H9 (cell line): ENCODE results near the gene ABCF1. TPM values are rescaled to one million over a fixed set of nuclear protein-coding genes. Genes with fewer than 3 reads are reported as not detected.
A peak's percentile ranks its signal among the peaks of the same experiment; 100 is the strongest.

ENCODE experiments used
- DNase-seq: peaks from one replicate; pipeline ENCODE4 v3.0.0-alpha.2; 2017
- H2AFZ ChIP-seq: one replicate; pipeline ENCODE4 v1.6.1; 2013; ENCODE audit warnings: mild to moderate bottlenecking, low read length, control low read depth, moderate library complexity
- H2AK5ac ChIP-seq: 2 replicates; pipeline ENCODE4 v1.6.1; 2013; ENCODE audit warnings: low read length, control low read depth, mixed read lengths; ENCODE audit not compliant: insufficient read length
- H2BK120ac ChIP-seq: one replicate; pipeline ENCODE4 v1.6.1; 2013; ENCODE audit warnings: low read depth, mild to moderate bottlenecking, low read length, control low read depth, inconsistent platforms; ENCODE audit not compliant: poor library complexity, severe bottlenecking
- H2BK12ac ChIP-seq: 2 replicates; pipeline ENCODE4 v1.6.1; 2013; ENCODE audit warnings: low read length, control low read depth, mixed read lengths, low read depth; ENCODE audit not compliant: insufficient read length
- H2BK15ac ChIP-seq: 2 replicates; pipeline ENCODE4 v1.6.1; 2013; ENCODE audit warnings: low read depth, low read length, control low read depth
- H2BK20ac ChIP-seq: one replicate; pipeline ENCODE4 v1.6.1; 2013; ENCODE audit warnings: low read depth, mild to moderate bottlenecking, low read length, control low read depth, inconsistent platforms; ENCODE audit not compliant: poor library complexity, severe bottlenecking
- H2BK5ac ChIP-seq: 2 replicates; pipeline ENCODE4 v1.6.1; 2013; ENCODE audit warnings: low read length, control low read depth, mixed read lengths; ENCODE audit not compliant: insufficient read length
- H3K14ac ChIP-seq: 2 replicates; pipeline ENCODE4 v1.6.1; 2013; ENCODE audit warnings: low read length, control low read depth; ENCODE audit not compliant: insufficient read depth
- H3K18ac ChIP-seq: 2 replicates; pipeline ENCODE4 v1.6.1; 2013; ENCODE audit warnings: low read depth, mild to moderate bottlenecking, mixed read lengths, low read length, control low read depth; ENCODE audit not compliant: insufficient read length
- H3K23ac ChIP-seq: 2 replicates; pipeline ENCODE4 v1.6.1; 2013; ENCODE audit warnings: low read length, control low read depth, mixed read lengths, low read depth; ENCODE audit not compliant: insufficient read length
- H3K23me2 ChIP-seq: 2 replicates; pipeline ENCODE4 v1.6.1; 2013; ENCODE audit warnings: low read depth, mild to moderate bottlenecking, mixed read lengths, low read length, control low read depth; ENCODE audit not compliant: insufficient read length, poor library complexity, severe bottlenecking
- H3K27ac ChIP-seq: 2 replicates; pipeline ENCODE4 v1.5.1; 2013; ENCODE audit warnings: low read length, control low read depth, mixed read lengths, low read depth; ENCODE audit not compliant: insufficient read length
- H3K27me3 ChIP-seq: 2 replicates; pipeline ENCODE4 v1.6.1; 2013; ENCODE audit warnings: low read length, control low read depth, inconsistent platforms; ENCODE audit not compliant: insufficient read depth
- H3K4ac ChIP-seq: 2 replicates; pipeline ENCODE4 v1.6.1; 2013; ENCODE audit warnings: low read depth, mild to moderate bottlenecking, control low read depth, inconsistent platforms, low read length, moderate library complexity
- H3K4me1 ChIP-seq: 2 replicates; pipeline ENCODE4 v1.6.1; 2013; ENCODE audit warnings: low read length, control low read depth, inconsistent platforms; ENCODE audit not compliant: insufficient read depth
- H3K4me2 ChIP-seq: 2 replicates; pipeline ENCODE4 v1.6.1; 2013; ENCODE audit warnings: low read length, control low read depth, mixed read lengths; ENCODE audit not compliant: insufficient read length, insufficient read depth
- H3K56ac ChIP-seq: 2 replicates; pipeline ENCODE4 v1.6.1; 2013; ENCODE audit warnings: low read depth, mild to moderate bottlenecking, mixed read lengths, low read length, control low read depth; ENCODE audit not compliant: insufficient read length
- H3K79me1 ChIP-seq: 2 replicates; pipeline ENCODE4 v1.6.1; 2013; ENCODE audit warnings: low read depth, mild to moderate bottlenecking, moderate library complexity, low read length, control low read depth, inconsistent platforms; ENCODE audit not compliant: insufficient read depth, poor library complexity, severe bottlenecking
- H3K79me2 ChIP-seq: 2 replicates; pipeline ENCODE4 v1.6.1; 2013; ENCODE audit warnings: low read length, control low read depth, inconsistent platforms; ENCODE audit not compliant: insufficient read depth
- H3K9ac ChIP-seq: 2 replicates; pipeline ENCODE4 v1.6.1; 2013; ENCODE audit warnings: low read length, control low read depth, mixed read lengths; ENCODE audit not compliant: insufficient read length; ENCODE audit errors: extremely low read depth
- H3K9me3 ChIP-seq: one replicate; pipeline ENCODE4 v1.6.1; 2013; ENCODE audit warnings: low read depth, low read length, inconsistent platforms; ENCODE audit not compliant: control insufficient read depth
- H3T11ph ChIP-seq: one replicate; pipeline ENCODE4 v1.6.1; 2013; ENCODE audit warnings: mild to moderate bottlenecking, low read length, control low read depth, inconsistent platforms
- H4K20me1 ChIP-seq: one replicate; pipeline ENCODE4 v1.6.1; 2013; ENCODE audit not compliant: control insufficient read depth, insufficient read length, insufficient read depth
- H4K5ac ChIP-seq: 2 replicates; pipeline ENCODE4 v1.6.1; 2013; ENCODE audit warnings: low read depth, mild to moderate bottlenecking, mixed read lengths, low read length, control low read depth; ENCODE audit not compliant: insufficient read length
- H4K8ac ChIP-seq: replicated peaks from 2 replicates; pipeline ENCODE4 v1.6.1; 2013; ENCODE audit warnings: low read length, control low read depth, mixed read lengths, low read depth; ENCODE audit not compliant: insufficient read length
- H4K91ac ChIP-seq: 2 replicates; pipeline ENCODE4 v1.6.1; 2013; ENCODE audit warnings: low read depth, mild to moderate bottlenecking, moderate library complexity, mixed read lengths, low read length, control low read depth; ENCODE audit not compliant: insufficient read length
- H3K27ac Mint-ChIP-seq, 3 experiments: 2 replicates in 2 of 3; 3 replicates in 1 of 3; pipeline ENCODE4 v1.8.0; 2020 to 2021; ENCODE audit warnings: mixed read lengths in 3 of 3, mild to moderate bottlenecking in 1 of 3, moderate library complexity in 1 of 3
- H3K27me3 Mint-ChIP-seq: 2 replicates; pipeline ENCODE4 v1.8.0; 2021; ENCODE audit warnings: low read depth, mild to moderate bottlenecking, moderate library complexity, mixed read lengths
- H3K36me3 Mint-ChIP-seq, 3 experiments: 2 replicates in 2 of 3; 3 replicates in 1 of 3; pipeline ENCODE4 v1.8.0; 2020 to 2021; ENCODE audit warnings: low read depth in 3 of 3, mixed read lengths in 3 of 3; ENCODE audit not compliant: insufficient read depth in 1 of 3
- H3K4me1 Mint-ChIP-seq, 2 experiments: 2 replicates each; pipeline ENCODE4 v1.8.0; 2020; ENCODE audit warnings: mixed read lengths in 2 of 2
- H3K4me3 Mint-ChIP-seq, 2 experiments: 2 replicates in 1 of 2; 3 replicates in 1 of 2; pipeline ENCODE4 v1.8.0; 2020 to 2021; ENCODE audit warnings: mild to moderate bottlenecking in 2 of 2, mixed read lengths in 2 of 2, moderate library complexity in 1 of 2
- H3K9me3 Mint-ChIP-seq, 2 experiments: 2 replicates in 1 of 2; 3 replicates in 1 of 2; pipeline ENCODE4 v1.8.0; 2020; ENCODE audit warnings: mild to moderate bottlenecking in 2 of 2, mixed read lengths in 2 of 2, moderate library complexity in 1 of 2
- WGBS: extraction: QIAGEN DNeasy Blood & Tissue Kit; methylation state at CpG from one replicate; pipeline ENCODE4 v1.1.7; 2013; ENCODE audit warnings: missing lambda C conversion rate, low lambda C conversion rate, mixed read lengths; ENCODE audit not compliant: insufficient read length; ENCODE audit errors: extremely low coverage; 5-methylcytosine and 5-hydroxymethylcytosine counted together
- total RNA-seq: library from RNA; stranded (reverse); gene quantifications from 2 replicates; pipeline ENCODE4 v1.2.1, GENCODE V29; 2021
- TF ChIP-seq, protein P1 (sequence below): fragments of 200-600 bp; sonication (generic); conservative IDR thresholded peaks from 3 replicates; pipeline ENCODE4 v1.8.0; 2021; ENCODE audit warnings: antibody characterized with exemption, mild to moderate bottlenecking

The ABCF1 gene
- total RNA-seq, 1 experiment from 2014 or later, result 118 TPM

GRCh38 chr6:30541515-30542403, 29.5 kb upstream of the ABCF1 start:
- Histone ChIP-seq H3K9ac (no peak overlapping the region), H3K4me1 (0 out of 2 replicates have a peak, but pooled peaks cover 3% of the 10 kb centered on the region), H2BK20ac (no peak overlapping the region), H4K8ac (no peak overlapping the region), H2AFZ (no peak overlapping the region), H4K20me1 (no peaks in the 10 kb centered on the region), H3K14ac (no peak overlapping the region), H4K5ac (no peak overlapping the region), H3K56ac (no peak overlapping the region), H3K79me2 (no peaks in the 10 kb centered on the region), H3K23me2 (no peaks in the 10 kb centered on the region), H3K27ac (no peak overlapping the region), H3T11ph (no peak overlapping the region), H3K4me2 (peak overlapping the region; percentile 68), H3K23ac (no peak overlapping the region), H2BK15ac (no peak overlapping the region), H2BK5ac (no peak overlapping the region), H2BK12ac (no peak overlapping the region), H3K79me1 (no peaks in the 10 kb centered on the region), H3K18ac (no peak overlapping the region), H3K9me3 (no peaks in the 10 kb centered on the region), H3K4ac (no peak overlapping the region), H3K27me3 (no peaks in the 10 kb centered on the region), H2AK5ac (no peak overlapping the region), H2BK120ac (no peak overlapping the region), H4K91ac (no peak overlapping the region)
- TF ChIP-seq, protein P1, sequence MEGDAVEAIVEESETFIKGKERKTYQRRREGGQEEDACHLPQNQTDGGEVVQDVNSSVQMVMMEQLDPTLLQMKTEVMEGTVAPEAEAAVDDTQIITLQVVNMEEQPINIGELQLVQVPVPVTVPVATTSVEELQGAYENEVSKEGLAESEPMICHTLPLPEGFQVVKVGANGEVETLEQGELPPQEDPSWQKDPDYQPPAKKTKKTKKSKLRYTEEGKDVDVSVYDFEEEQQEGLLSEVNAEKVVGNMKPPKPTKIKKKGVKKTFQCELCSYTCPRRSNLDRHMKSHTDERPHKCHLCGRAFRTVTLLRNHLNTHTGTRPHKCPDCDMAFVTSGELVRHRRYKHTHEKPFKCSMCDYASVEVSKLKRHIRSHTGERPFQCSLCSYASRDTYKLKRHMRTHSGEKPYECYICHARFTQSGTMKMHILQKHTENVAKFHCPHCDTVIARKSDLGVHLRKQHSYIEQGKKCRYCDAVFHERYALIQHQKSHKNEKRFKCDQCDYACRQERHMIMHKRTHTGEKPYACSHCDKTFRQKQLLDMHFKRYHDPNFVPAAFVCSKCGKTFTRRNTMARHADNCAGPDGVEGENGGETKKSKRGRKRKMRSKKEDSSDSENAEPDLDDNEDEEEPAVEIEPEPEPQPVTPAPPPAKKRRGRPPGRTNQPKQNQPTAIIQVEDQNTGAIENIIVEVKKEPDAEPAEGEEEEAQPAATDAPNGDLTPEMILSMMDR, result peak; percentile 100
- Mint-ChIP-seq H3K4me1 (peaks cover 10% of the 10 kb centered on the region in 2 experiments), H3K27me3 (no peaks in the 10 kb centered on the region; the same call in 1 of the 2 replicates), H3K9me3 (no peaks in the 10 kb centered on the region; a peak in 1 of 5 replicates), H3K27ac (no peak overlapping the region), H3K36me3 (peaks cover under 1 to 16% (median 7%) of the 10 kb centered on the region in 3 experiments; a peak in 5 of 7 replicates), H3K4me3 (peak overlapping the region; percentile 61 to 65)
- DNase-seq, result peak; percentile 79
- WGBS, result no CpG with 5 or more reads among the region's 23 CpGs
